ENCODE measurements around the gene OR5AP2.
"Not testable (repeated sequence)": the region's sequence is repeated elsewhere in the genome, so short reads cannot be mapped to it uniquely, and the experiment has no call there.

The OR5AP2 gene

GRCh38 chr11:56642339-56642738, at the start of gene OR5AP2:
TSS of gene OR5AP2 (minus strand) at chr11:56642439. CDS start at chr11:56642439, 0 bp downstream.
- no peak for DNase-seq

- DNase-seq, result not testable (repeated sequence)
These were observed 48.9 kb upstream of the OR5AP2 start for GRCh38 chr11:56691179-56691578.

- no peak for DNase-seq
These were observed 46.4 kb upstream of the OR5AP2 start for GRCh38 chr11:56688554-56689100.

- no peak for DNase-seq
These were observed 28.7 kb upstream of the OR5AP2 start for GRCh38 chr11:56670984-56671383.

GRCh38 chr11:56663386-56663785, 21.1 kb upstream of the OR5AP2 start, which contains the start of gene OR5AR1:
TSS of gene OR5AR1 (plus strand) at chr11:56663686. CDS start at chr11:56663686, 0 bp downstream.
- DNase-seq, result no peak

- DNase-seq, result no peak
These were observed 17.5 kb upstream of the OR5AP2 start for GRCh38 chr11:56659755-56660154.

- no peak for DNase-seq
These were observed 4.7 kb downstream of the OR5AP2 start for GRCh38 chr11:56637500-56637899.

GRCh38 chr11:56636861-56637260, 5.4 kb downstream of the OR5AP2 start:
- DNase-seq, result no peak

- no peak for DNase-seq
These were observed 9.9 kb downstream of the OR5AP2 start for GRCh38 chr11:56632329-56632728.

GRCh38 chr11:56625946-56626345, 16.3 kb downstream of the OR5AP2 start:
- DNase-seq, result no peak

GRCh38 chr11:56624661-56625110, 17.6 kb downstream of the OR5AP2 start:
- DNase-seq, result peak; percentile 15

- no peak for DNase-seq
These were observed 31.1 kb downstream of the OR5AP2 start for GRCh38 chr11:56611174-56611573.

GRCh38 chr11:56592088-56592717, 50.0 kb downstream of the OR5AP2 start:
- DNase-seq, result not testable (repeated sequence)
